ENCODE results near the gene HJURP. TPM values are rescaled to one million over a fixed set of nuclear protein-coding genes. Genes with fewer than 3 reads are reported as not detected.
A peak's percentile ranks its signal among the peaks of the same experiment; 100 is the strongest.
"Not testable (repeated sequence)": the region's sequence is repeated elsewhere in the genome, so short reads cannot be mapped to it uniquely, and the experiment has no call there.

Gene HJURP, protein sequence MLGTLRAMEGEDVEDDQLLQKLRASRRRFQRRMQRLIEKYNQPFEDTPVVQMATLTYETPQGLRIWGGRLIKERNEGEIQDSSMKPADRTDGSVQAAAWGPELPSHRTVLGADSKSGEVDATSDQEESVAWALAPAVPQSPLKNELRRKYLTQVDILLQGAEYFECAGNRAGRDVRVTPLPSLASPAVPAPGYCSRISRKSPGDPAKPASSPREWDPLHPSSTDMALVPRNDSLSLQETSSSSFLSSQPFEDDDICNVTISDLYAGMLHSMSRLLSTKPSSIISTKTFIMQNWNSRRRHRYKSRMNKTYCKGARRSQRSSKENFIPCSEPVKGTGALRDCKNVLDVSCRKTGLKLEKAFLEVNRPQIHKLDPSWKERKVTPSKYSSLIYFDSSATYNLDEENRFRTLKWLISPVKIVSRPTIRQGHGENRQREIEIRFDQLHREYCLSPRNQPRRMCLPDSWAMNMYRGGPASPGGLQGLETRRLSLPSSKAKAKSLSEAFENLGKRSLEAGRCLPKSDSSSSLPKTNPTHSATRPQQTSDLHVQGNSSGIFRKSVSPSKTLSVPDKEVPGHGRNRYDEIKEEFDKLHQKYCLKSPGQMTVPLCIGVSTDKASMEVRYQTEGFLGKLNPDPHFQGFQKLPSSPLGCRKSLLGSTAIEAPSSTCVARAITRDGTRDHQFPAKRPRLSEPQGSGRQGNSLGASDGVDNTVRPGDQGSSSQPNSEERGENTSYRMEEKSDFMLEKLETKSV
- 21.7 and 25.0 TPM in 2 replicates for total RNA-seq (2014; rRNA removed; shearing (Covaris generic))
- 34.7 and 34.8 TPM in 2 replicates for polyA plus RNA-seq (2015; cell fraction: cytosol; rRNA removed)
- 206 and 259 TPM in 2 replicates for polyA plus RNA-seq (2015; cell fraction: nucleus; rRNA removed)

DNA sequence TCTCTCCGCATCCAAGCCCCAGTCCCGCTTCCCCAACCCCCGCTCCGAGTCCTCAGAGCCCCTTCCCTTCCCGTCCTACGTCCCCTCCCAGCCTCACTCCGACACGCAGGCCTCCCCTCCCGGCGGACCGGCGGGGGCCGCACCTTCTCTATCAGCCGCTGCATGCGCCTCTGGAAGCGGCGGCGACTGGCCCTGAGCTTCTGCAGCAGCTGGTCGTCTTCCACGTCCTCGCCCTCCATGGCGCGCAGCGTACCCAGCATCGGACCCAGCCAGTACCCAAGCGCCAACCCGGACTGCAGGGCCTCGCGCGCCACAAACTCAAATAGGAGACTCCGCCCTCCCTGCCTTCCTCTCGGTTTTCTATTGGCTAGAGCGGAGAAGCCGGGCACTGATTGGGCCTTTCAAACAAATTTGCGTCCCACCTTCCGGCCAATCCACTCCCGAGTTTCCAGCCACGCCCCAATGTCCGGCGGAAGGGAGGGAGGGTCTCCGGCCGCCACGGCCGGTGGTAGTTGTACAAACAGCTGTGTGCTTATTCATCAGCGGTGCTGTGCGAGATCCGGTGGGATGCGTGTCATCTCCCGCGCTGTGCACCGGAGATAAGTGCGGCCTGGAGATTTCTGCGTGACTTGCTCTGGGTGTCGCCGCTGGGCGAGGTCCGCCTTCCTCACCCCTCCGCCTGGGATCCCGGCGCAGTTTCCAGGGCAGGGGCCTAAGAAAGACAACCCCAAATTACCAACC, at the start of gene HJURP:
Gene HJURP, minus strand, starts transcription at position 295 of the 741 bp plus-strand sequence. Its CDS starts 35 bp downstream, at position 260.
- DNase-seq (ENCODE audit: low read depth, low spot score) = peak; percentile 96
- in situ Hi-C loops (cut with HindIII; ENCODE audit: low pct_unique_long_range_greater_than_20kb, low sequenced_read_pairs) = no loop called here

DNA sequence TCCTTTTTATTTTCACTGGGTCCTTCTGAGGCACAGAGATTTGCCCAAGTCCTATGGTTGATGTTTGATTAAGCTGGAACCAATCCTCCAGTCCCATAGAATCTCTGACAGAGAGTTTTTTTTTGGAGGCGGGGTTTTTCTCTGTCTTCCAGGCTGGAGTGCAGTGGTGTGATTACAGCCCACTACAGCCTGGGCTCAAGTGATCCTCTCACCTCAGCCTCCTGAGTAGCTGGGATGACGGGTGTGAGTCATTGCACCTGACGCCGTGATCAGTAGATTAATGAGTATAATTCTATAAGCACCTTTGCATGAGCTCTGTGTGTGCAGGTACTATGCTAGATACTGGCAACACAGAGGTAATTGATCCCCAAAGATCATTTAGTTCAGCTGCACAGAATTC, 47.5 kb upstream of the HJURP start:
- DNase-seq (ENCODE audit: low read depth, low spot score) = no peak
- in situ Hi-C loops (cut with HindIII; ENCODE audit: low pct_unique_long_range_greater_than_20kb, low sequenced_read_pairs) = no loop called here

DNA sequence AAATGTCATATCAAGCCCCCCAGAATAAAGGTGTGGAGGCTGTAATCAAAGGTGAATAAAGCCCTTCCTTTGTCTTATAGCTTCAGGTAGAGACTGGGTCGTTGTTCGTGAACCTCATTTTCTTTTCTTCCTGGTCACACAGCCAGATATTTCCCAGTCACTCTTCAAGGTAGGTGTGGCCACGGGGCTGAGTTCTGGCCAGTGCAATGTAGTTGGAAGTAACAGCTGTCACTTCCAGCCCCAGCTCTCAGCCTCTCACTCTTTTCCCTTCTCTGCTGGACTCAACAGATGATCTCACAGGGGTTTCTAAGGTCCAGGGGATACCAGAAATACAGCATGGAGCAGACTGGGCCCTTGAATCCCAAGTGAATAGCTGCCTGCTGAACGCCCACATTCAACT, 47.0 kb upstream of the HJURP start:
- in situ Hi-C loops (cut with HindIII; ENCODE audit: low pct_unique_long_range_greater_than_20kb, low sequenced_read_pairs) = no loop called here

DNA sequence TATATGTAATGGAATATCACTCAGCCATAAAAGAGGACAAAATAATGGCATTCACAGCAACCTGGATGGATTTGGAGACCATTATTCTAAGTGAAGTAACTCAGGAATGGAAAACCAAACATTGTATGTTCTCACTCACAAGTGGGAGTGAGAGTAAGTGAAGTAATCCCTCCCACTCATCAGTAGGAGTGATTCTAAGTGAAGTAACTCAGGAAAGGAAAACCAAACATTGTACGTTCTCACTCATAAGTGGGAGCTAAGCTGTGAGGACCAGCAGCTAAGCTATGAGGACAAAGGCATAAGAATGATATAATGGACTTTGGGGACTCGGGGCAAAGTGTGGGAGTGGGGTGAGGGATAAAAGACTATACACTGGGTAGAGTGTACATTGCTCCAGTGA, 41.9 kb upstream of the HJURP start:
- not testable (repeated sequence) for DNase-seq (ENCODE audit: low read depth, low spot score)

More for the DNA sequence above, 47.0 kb upstream of the HJURP start:
- DNase-seq (ENCODE audit: low read depth, low spot score) = no peak

DNA sequence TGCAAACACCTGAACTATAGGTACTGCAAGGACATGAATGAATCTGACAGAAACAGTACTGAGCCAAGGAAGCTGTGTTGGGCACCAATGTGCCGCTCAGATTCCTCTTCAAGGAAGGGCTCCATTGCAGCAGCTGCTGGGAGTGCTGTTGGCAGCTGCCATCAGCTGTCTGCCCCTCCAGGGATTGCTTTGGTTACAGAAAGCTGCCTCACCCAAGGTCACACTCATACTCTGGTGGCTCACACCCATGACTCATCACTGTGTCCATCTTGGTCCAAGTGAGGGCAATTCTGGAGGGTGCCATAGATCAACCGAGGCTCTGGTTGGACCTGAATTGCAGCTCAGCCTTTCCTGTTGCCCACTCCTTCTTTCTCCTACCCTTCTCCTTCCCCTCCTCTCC, 38.5 kb upstream of the HJURP start:
- in situ Hi-C loops (cut with HindIII; ENCODE audit: low pct_unique_long_range_greater_than_20kb, low sequenced_read_pairs) = no loop called here
- DNase-seq (ENCODE audit: low read depth, low spot score) = no peak

More for the DNA sequence above, 41.9 kb upstream of the HJURP start:
- in situ Hi-C loops (cut with HindIII; ENCODE audit: low pct_unique_long_range_greater_than_20kb, low sequenced_read_pairs) = not testable (repeated sequence)

DNA sequence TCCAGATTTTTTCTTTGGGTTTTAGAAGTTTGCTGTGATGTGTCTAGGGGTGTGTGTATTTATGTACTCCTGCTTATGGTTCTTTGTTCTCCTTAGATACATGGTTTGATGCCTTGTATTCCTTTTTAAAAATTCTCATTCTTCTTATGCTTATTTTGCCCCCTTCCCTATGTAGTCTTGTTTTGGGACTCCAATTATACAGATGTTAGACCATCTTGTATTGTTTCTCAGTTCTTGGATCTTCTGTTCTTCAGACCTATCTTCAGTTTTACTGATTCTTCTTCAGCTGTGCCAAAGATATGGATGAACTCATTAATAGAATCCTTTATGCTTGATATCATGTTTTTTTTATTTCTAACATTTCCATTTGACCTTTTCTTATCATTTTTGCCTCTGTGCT, 28.0 kb upstream of the HJURP start:
- in situ Hi-C loops (cut with HindIII; ENCODE audit: low pct_unique_long_range_greater_than_20kb, low sequenced_read_pairs) = no loop called here
- DNase-seq (ENCODE audit: low read depth, low spot score) = no peak

DNA sequence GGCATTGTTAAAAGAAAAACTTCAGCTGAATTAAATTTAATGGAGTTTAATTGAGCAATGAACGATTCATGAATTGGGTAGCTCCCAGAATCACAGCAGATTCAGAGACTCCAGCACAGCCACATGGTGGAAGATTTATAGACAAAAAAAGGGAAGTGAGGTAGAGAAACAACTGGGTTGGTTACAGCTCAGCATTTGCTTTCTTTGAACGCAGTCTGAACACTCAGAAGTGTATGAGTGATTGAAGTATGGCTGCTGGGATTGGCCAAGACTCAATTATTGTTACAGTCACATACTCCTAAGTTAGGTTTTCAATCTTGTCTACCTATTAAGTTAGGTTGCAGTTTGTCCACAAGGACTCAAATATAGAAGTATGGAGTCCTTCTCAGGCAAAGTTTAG, 17.8 kb upstream of the HJURP start:
- DNase-seq (ENCODE audit: low read depth, low spot score); in situ Hi-C loops (cut with HindIII; ENCODE audit: low pct_unique_long_range_greater_than_20kb, low sequenced_read_pairs): not testable (repeated sequence)

DNA sequence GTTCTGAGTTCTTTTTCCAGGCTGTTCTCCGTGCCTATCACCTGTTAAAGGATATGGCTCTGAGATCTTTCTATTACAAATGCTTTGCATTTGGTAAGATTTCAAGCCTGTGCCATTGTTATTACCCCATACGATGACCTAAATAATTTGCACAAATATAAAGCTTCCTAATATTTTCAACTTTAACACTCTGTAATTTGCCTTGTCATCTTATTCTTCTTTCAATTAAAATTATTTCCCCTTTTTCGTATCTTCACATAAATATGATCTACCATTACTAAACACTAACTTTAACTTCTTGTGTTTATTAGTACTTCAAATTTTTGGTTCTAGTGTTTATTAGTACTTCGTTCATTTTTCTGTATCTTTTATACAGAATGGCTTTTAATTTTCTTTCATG, 17.1 kb upstream of the HJURP start:
- DNase-seq (ENCODE audit: low read depth, low spot score) = no peak
- in situ Hi-C loops (cut with HindIII; ENCODE audit: low pct_unique_long_range_greater_than_20kb, low sequenced_read_pairs) = no loop called here

DNA sequence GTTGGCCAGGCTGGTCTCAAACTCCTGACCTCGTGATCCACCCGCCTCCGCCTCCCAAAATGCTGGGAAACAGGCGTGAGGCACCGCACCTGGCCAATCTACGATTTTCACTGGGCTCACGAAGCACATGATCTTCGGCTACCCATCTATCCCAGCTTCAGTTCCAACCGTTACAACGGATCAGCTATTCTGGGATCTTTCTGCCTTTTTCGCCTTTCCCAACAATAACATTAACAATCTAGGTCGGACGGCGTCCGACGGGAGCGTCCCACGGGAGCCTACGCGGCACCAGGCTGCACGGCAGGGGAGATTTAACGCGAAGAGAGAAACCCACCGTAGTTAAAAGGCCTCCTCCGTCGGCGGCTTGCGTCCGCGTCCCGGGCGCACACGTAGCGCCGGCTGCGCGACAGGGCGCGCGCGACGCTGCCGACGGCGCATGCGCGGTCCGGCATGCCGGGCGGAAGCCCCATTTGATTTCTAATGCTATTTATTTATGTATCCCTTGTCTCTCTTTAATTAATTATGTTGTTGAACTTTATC, 13.7 kb upstream of the HJURP start, which contains the start of gene MSL3B:
Gene MSL3B, minus strand, starts transcription at position 394 of the 540 bp plus-strand sequence.
- in situ Hi-C loops (cut with HindIII; ENCODE audit: low pct_unique_long_range_greater_than_20kb, low sequenced_read_pairs) = no loop called here
- peak; percentile 26 for DNase-seq (ENCODE audit: low read depth, low spot score)

DNA sequence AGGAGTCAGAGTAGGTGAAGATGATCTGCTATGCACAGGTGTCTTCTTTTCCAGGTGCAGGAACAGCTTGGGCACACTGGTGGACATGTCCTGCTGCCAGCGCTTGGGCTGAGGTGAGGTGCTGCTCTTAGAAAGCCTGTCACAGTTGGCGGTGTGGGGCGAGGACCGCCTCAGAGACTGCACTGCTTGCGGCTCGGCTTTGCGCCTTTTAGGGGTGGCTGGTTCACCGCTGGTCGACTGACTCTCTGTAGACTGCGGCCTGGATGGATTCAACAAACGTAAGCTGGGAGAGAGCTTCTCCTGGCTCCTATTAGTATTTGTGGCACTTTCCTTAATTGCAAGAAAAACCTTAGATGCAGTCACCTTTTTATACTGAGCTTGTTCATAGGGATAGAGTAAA, 12.1 kb upstream of the HJURP start:
- in situ Hi-C loops (cut with HindIII; ENCODE audit: low pct_unique_long_range_greater_than_20kb, low sequenced_read_pairs) = no loop called here
- DNase-seq (ENCODE audit: low read depth, low spot score) = no peak

DNA sequence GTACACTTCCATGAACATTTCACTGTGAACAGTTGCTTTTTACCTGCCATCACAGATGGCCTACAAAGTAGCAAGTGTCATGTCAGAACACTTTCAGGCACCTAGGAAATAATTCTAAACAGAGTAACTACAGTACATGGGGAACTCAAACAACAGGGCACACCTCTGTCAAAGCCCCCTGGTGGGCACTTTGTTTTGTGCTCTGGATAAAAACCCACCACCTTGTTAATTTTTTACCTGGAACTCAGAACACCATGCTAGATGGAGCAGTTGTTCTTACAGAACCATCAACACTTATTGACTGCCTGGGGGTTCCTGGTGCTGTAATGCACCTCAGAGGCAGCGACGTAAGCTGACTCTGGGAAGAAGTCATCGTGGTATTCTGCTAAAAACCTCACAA, 11.5 kb upstream of the HJURP start:
- no peak for DNase-seq (ENCODE audit: low read depth, low spot score)
- in situ Hi-C loops (cut with HindIII; ENCODE audit: low pct_unique_long_range_greater_than_20kb, low sequenced_read_pairs) = no loop called here

DNA sequence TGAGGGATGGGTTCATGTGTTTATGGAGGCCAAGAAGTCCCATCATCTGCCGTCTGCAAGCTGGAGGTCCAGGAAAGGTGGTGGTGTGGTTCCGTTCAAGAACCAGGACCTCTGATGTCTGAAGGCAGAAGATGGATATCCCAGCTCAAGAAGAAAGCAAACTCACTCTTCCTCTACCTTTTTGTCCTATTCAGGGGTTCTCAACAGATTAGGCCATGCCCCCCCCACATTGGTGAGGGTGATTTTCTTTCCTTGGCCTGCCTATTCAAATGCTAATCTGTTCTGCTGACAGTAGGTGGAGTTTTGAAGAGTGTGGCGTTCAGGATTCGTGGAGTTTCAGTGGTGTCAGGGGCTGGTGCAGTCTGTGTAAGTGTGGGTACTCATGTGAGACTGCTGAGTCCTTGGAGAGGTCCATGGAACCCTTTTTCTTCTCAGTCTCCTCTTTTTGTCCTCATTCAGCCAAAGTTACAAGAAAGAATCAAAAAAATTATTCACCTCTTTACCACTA, 8.0 kb upstream of the HJURP start:
- in situ Hi-C loops (cut with HindIII; ENCODE audit: low pct_unique_long_range_greater_than_20kb, low sequenced_read_pairs) = no loop called here
- peak; percentile 38 for DNase-seq (ENCODE audit: low read depth, low spot score)

DNA sequence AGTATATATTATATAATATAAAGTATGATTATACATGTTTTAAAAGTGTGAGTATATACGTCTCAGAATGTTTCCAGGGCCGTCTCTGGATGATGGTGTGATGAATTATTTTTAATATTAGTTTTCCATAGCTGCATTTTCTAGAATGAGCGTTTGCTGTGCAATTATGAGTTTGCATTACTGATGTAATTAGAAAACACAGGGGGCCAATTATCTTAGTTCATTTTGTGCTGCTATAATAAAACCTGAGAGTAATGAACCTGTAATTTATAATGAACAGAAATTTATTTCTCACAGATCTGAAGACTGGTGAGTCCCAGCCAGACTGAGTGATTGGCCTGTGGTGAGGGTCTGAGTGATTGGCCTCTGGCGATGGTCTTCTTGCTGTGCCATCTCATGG, 4.0 kb upstream of the HJURP start:
- in situ Hi-C loops (cut with HindIII; ENCODE audit: low pct_unique_long_range_greater_than_20kb, low sequenced_read_pairs) = no loop called here
- no peak for DNase-seq (ENCODE audit: low read depth, low spot score)

DNA sequence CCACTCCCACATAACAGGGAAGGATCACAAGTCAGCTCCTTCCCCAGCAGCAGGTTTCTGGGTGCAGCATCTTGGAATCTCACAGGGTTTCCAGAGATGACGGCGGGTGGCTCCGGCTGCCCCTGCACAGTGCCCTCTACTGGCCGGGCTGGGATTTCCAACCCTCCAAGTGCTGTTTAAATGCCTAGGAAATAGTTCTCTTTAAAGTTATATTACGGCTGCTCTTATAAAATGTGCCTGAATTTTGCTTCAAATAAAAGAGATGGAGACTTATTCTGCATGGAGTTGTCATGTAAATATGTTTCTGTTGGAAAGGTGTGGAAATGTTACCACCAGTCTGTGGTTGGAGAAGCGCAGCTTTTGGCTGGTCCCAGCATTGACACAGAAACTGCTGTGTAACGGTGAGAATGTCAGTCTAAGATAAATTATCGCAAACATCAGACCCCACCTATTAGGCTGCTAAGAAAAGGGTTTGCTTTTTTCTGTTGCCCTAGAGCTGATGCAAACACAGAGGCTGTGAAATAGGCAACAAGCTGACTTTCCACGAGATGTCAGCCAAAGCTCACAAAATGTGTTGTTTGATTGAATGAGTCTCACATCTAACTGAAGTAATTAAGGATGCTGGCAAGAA, 3.3 kb upstream of the HJURP start:
- peak; percentile 69 for DNase-seq (ENCODE audit: low read depth, low spot score)
- in situ Hi-C loops (cut with HindIII; ENCODE audit: low pct_unique_long_range_greater_than_20kb, low sequenced_read_pairs) = no loop called here

DNA sequence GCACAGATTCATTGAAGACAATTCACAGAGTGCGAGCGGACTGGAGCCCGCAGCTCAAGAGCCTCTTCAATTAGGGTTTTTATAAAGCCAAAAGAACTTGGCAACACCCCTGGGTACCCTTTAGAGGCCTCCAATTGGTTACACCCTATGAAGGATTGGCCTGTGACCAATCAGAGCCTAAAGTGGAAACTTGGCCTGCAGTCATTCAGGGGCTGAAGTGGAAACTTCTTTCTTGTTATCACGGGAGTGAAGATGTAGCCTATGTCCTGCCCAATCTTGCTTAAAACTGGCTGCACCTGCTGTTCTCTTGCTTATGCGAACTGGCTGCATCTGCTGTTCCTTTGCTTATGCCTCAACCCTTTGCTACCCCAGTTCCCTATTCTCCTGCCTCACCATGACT, 1.8 kb upstream of the HJURP start:
- in situ Hi-C loops (cut with HindIII; ENCODE audit: low pct_unique_long_range_greater_than_20kb, low sequenced_read_pairs) = no loop called here
- no peak for DNase-seq (ENCODE audit: low read depth, low spot score)

DNA sequence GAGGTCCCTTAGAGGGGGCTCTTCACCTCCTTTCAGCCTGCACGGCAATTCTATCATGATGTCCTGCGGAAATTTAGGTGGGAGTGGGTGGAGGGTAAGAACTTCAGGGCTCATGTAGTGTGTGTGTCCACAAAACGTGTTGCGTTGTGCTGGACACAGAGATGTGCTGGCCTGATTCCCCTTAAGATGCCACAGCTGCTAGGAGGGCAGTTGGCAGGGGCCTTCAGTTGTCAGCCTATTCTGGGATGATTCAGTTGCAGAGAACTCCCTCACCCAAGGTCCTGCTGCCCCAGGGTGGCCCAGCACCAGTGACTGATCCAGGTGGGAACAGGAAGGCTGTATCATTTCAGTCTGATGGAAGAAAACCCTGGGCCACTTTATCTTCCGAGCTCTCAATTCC, 1.0 kb upstream of the HJURP start:
- DNase-seq (ENCODE audit: low read depth, low spot score) = no peak
- in situ Hi-C loops (cut with HindIII; ENCODE audit: low pct_unique_long_range_greater_than_20kb, low sequenced_read_pairs) = no loop called here

DNA sequence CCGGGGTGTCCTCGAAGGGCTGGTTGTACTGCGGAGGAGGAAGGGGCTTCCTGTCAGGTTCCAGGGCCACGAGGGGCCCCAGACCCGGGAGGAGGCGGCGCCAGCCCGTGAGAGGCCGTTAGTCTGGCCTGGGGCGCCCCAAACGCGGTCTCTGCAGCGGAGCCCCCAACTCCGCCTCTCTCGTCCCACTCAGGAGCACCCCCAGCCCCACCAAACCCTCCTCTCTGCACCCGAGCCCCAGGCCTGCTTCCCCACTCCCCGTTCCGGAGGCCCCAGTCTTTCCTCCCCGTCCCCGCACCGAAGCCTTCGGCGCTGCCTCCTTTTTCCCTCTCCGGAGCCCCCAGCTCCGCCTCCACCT, 473 bp downstream of the HJURP start:
- in situ Hi-C loops (cut with HindIII; ENCODE audit: low pct_unique_long_range_greater_than_20kb, low sequenced_read_pairs) = no loop called here
- no peak for DNase-seq (ENCODE audit: low read depth, low spot score)

Measured in SK-MEL-5 (cell line).